Gastrocnemius medialis (tissue), 4 donors: ENCODE results near the gene KCNC1. TPM values are rescaled to one million over a fixed set of nuclear protein-coding genes. Genes with fewer than 3 reads are reported as not detected.

ENCODE experiments used
- ATAC-seq, 2 donors: fragments of 150-250 bp; one replicate each; pipeline ENCODE4 v1.9.1; 2016
- DNase-seq, 2 donors: peaks; one replicate each; pipeline ENCODE4 v3.0.0-alpha.2; 2019
- H3K27ac ChIP-seq, 4 donors: fragments of 200-600 bp; sonication (generic); 1 replicate in 1 of 4; 2 replicates in 3 of 4; pipeline ENCODE4 v1.5.1; 2016 to 2018; ENCODE audit warnings: mild to moderate bottlenecking in 2 of 4, moderate library complexity in 1 of 4
- H3K27me3 ChIP-seq, 3 donors: fragments of 200-600 bp; sonication (generic) in 2 of 3; 1 replicate in 1 of 3; 2 replicates in 2 of 3; pipeline versions ENCODE4 v1.5.1 to v1.6.0; 2016 to 2019; ENCODE audit warnings: mild to moderate bottlenecking in 1 of 3, moderate library complexity in 1 of 3
- H3K36me3 ChIP-seq, 2 donors: fragments of 200-600 bp; sonication (generic) in 1 of 2; one replicate each; pipeline ENCODE4 v1.5.1; 2017 to 2018
- H3K4me1 ChIP-seq, 2 donors: fragments of 200-600 bp; sonication (generic) in 1 of 2; one replicate each; pipeline ENCODE4 v1.5.1; 2016 to 2017; ENCODE audit warnings: mild to moderate bottlenecking in 2 of 2
- H3K4me3 ChIP-seq, 4 donors: fragments of 200-600 bp; sonication (generic) in 3 of 4; 1 replicate in 1 of 4; 2 replicates in 3 of 4; pipeline ENCODE4 v1.5.1; 2016 to 2019; ENCODE audit warnings: mild to moderate bottlenecking in 2 of 4
- H3K9me3 ChIP-seq, 3 donors: fragments of 200-600 bp; sonication (generic) in 2 of 3; 1 replicate in 1 of 3; 2 replicates in 2 of 3; pipeline ENCODE4 v1.5.1; 2016 to 2019
- POLR2A ChIP-seq, 2 donors: fragments of 450-650 bp; IDR thresholded peaks; one replicate each; pipeline ENCODE4 v1.6.1; 2017; ENCODE audit warnings: antibody characterized with exemption in 2 of 2, mild to moderate bottlenecking in 2 of 2, moderate library complexity in 2 of 2
- in situ Hi-C, 4 donors: fragments of 200-750 bp; cut with MboI; loops; one replicate each; pipeline versions ENCODE4 v1.15.0 to v1.8.0; 2017; ENCODE audit warnings: low sequenced_read_pairs in 4 of 4
- intact Hi-C: fragments of 100-400 bp; cut with DNase I; formaldehyde crosslinking; loops from one replicate; pipeline ENCODE4 v1.15.1; 2023; ENCODE audit warnings: low total_unique reads
- total RNA-seq, 4 donors: library from RNA; depleted of rRNA; stranded (reverse); fragments of >200 nt; gene quantifications; one replicate each; pipeline versions ENCODE4 v1.1.0 to v1.2.3, GENCODE V29; 2016
- TF ChIP-seq, protein P1 (sequence below), 5 experiments: fragments of 450-650 bp in 3 of 5; fragments of 200-600 bp in 2 of 5; sonication (generic) in 2 of 5; IDR thresholded peaks in 4 of 5; conservative IDR thresholded peaks in 1 of 5; 1 replicate in 4 of 5; 2 replicates in 1 of 5; pipeline ENCODE4 v1.5.1; 2016 to 2019; ENCODE audit warnings: antibody characterized with exemption in 5 of 5, mild to moderate bottlenecking in 3 of 5, moderate library complexity in 3 of 5

KCNC1 gene
- total RNA-seq, 4 donors from 2014 or later = 0.03 to 0.53 (median 0.15) TPM

DNA sequence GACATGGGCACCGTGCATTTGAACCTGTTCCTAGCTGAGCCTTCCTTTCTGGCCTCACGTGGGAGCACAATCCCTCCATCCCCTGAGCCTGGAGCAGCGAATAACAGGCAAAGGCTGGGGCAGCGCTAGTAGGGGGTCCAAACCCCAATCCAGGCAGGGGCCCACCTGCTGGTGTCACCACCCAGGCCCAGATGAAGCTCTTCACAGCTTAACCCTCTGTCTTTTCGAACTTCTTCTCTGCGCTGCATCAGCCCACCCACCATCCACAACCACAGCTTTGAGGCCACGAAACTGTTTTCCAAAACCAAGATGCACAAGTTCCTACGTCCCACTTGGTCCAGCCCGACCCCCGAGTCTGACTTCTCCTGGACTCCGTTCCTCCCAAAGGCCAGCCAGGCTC, 11.5 kb downstream of the KCNC1 start:
- DNase-seq (no peak), ATAC-seq (no peak)
- Histone ChIP-seq H3K4me1 (peaks cover 17 to 21% of the 10 kb centered on the region in 2 donors), H3K9me3 (no peaks in the 10 kb centered on the region), H3K4me3 (no peak overlapping the region), H3K27ac (no peak overlapping the region), H3K27me3 (no peaks in the 10 kb centered on the region), H3K36me3 (no peaks in the 10 kb centered on the region)
- in situ Hi-C loops = no loop called here
- TF ChIP-seq, protein P1, sequence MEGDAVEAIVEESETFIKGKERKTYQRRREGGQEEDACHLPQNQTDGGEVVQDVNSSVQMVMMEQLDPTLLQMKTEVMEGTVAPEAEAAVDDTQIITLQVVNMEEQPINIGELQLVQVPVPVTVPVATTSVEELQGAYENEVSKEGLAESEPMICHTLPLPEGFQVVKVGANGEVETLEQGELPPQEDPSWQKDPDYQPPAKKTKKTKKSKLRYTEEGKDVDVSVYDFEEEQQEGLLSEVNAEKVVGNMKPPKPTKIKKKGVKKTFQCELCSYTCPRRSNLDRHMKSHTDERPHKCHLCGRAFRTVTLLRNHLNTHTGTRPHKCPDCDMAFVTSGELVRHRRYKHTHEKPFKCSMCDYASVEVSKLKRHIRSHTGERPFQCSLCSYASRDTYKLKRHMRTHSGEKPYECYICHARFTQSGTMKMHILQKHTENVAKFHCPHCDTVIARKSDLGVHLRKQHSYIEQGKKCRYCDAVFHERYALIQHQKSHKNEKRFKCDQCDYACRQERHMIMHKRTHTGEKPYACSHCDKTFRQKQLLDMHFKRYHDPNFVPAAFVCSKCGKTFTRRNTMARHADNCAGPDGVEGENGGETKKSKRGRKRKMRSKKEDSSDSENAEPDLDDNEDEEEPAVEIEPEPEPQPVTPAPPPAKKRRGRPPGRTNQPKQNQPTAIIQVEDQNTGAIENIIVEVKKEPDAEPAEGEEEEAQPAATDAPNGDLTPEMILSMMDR (IDR thresholded peaks at IDR 0.05 in 4 of 5, conservative IDR thresholded peaks at IDR 0.05 in 1 of 5) = no peak
- TF ChIP-seq POLR2A (IDR thresholded peaks at IDR 0.05) = no peak
- intact Hi-C loops = no loop called here

DNA sequence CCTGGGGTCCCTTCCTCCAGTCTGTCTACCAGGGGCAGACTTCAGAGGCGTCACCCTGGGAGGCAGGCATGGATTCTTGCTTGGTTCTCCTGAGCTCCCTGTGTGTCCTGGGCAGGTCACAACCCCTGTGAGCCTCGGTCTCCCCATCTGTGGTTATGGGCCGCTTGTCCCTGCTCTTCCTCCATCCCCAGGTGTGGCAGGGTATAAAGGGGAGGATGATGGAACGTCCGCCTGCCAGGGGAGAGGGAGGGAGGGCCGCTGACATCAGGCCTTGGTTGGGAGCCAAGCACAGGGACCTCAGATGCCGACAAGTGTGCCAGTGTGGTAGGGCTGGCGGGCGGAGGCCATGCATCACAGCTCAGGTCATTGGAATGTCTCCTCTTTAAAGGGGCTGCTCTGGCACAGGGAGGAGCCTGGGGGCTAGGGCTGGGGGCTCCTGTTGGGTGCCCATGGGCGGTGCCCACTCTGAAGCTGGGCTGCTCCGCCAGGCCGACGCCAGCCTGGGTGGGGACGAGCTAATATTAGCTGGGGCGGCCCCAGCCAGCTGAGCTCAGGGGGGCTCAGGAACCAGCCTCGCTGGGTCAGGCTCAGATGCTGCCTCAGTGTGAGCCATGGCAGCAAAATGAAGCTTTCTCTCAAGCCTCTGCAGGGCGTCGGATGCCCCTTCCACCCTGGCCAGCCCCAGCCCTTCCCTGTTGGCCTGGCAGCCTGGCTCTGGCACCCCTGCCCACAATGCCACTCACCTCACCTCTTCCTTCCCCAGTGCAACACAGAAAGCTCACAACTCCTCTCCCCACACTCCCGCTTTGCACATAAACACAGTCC, 12.8 kb downstream of the KCNC1 start:
- Histone ChIP-seq H3K36me3 (no peaks in the 10 kb centered on the region), H3K4me1 (peaks cover 27 to 34% of the 10 kb centered on the region in 2 donors), H3K27me3 (no peaks in the 10 kb centered on the region), H3K4me3 (no peak overlapping the region), H3K9me3 (no peaks in the 10 kb centered on the region), H3K27ac (no peak overlapping the region)
- in situ Hi-C loops = no loop called here
- no peak for TF ChIP-seq POLR2A (IDR thresholded peaks at IDR 0.05)
- TF ChIP-seq, protein P1 (IDR thresholded peaks at IDR 0.05 in 4 of 5, conservative IDR thresholded peaks at IDR 0.05 in 1 of 5) = no peak
- no peak for DNase-seq
- intact Hi-C loops = no loop called here
- no peak for ATAC-seq

DNA sequence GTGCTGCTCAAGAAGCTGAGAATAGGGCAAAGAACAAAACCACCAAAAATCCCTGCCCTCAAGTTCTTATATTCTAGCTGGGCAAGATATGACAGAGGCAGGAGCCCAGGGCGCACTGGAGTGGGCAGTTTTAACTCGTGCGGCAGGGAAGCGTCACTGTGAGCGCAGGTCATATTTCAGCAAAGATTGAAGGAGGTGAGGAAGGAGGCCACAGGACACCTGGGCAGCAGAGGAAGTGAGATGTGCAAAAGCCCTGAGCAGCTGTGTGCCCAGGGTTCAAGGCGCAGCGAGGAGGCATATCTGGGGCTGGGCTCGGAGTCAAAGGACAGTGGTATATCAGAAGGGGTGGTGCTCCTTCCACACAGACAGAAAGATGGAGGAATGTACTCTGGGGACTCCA, 13.5 kb downstream of the KCNC1 start:
- in situ Hi-C loops = no loop called here
- TF ChIP-seq POLR2A (IDR thresholded peaks at IDR 0.05) = no peak
- TF ChIP-seq, protein P1 (IDR thresholded peaks at IDR 0.05 in 4 of 5, conservative IDR thresholded peaks at IDR 0.05 in 1 of 5) = no peak
- intact Hi-C loops = no loop called here
- H3K4me3 ChIP-seq = no peak overlapping the region
- H3K27ac ChIP-seq = no peak overlapping the region
- DNase-seq (no peak), ATAC-seq (no peak)
- H3K36me3 ChIP-seq = no peaks in the 10 kb centered on the region
- H3K9me3 ChIP-seq = no peaks in the 10 kb centered on the region
- H3K4me1 ChIP-seq = peaks cover 34 to 41% of the 10 kb centered on the region in 2 donors
- H3K27me3 ChIP-seq = no peaks in the 10 kb centered on the region

DNA sequence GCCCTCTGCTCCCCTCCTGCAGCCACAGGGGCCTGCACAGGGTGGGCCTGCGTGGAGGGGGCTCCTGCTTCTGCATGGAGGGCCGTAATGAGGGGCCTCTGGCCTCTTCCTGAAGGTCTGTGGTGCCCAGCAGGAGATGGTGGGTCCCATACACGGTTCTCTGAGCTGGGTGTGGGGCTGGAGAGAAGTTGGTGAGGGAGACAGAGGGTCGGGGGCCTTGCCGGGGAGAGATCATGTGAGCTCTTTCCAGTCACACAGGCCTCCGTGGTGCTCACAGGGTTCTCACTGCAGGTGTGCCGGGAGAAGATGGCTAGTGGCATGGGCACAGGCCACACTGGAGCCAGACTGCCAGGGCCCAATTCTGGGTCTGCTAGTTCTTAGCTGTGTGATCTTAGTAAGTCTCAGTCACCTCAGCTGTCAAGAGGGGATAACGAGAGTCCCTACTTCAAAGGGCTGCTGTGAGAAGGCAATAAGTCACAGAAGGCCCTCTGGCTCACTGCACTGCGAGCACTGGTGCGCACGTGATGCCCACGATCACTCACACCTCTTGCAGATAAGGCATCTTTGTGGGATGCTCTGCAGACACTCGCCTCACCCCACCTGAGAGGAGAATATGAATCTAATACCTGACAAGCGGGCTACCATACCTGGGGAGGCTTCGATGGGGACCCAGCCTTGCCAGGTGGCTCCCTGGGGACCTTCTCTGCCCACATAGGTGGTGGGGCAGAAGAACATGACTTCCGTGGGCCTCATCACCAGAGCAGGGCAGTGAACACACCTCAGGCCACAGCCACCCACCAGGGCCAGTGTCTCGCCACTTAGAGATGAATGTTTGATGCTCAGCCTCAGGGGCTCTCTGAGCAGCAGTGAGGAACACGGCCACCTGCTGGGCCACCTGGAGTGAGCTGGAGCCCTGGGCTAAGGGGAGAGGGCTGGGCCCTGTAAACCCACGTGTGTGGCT, 14.5 kb downstream of the KCNC1 start:
- intact Hi-C loops (no loop called here), in situ Hi-C loops (no loop called here)
- H3K27me3 ChIP-seq = no peaks in the 10 kb centered on the region
- DNase-seq = no peak
- no peak for ATAC-seq
- H3K27ac ChIP-seq = no peak overlapping the region
- H3K4me3 ChIP-seq = no peak overlapping the region
- TF ChIP-seq, protein P1 (IDR thresholded peaks at IDR 0.05 in 4 of 5, conservative IDR thresholded peaks at IDR 0.05 in 1 of 5) = no peak
- TF ChIP-seq POLR2A (IDR thresholded peaks at IDR 0.05) = no peak
- no peaks in the 10 kb centered on the region for H3K9me3 ChIP-seq
- peaks cover 36 to 47% of the 10 kb centered on the region in 2 donors for H3K4me1 ChIP-seq
- no peaks in the 10 kb centered on the region for H3K36me3 ChIP-seq
